ENCODE data around the gene SHH. TPM values are rescaled to one million over a fixed set of nuclear protein-coding genes. Genes with fewer than 3 reads are reported as not detected.

Gene SHH
- total RNA-seq, 8 experiments from 2014 or later, result under 0.01 to 28.2 (median 0.14) TPM; not detected in 2

Other genes with a start within 250 kb of the SHH start
- gene RBM33, start 167.8 kb downstream of the SHH start, total RNA-seq, result 10 to 100 TPM; 13.3 to 52.0 (median 29.3) TPM